HepG2 (cell line): ENCODE measurements around the gene GJC2. TPM values are rescaled to one million over a fixed set of nuclear protein-coding genes. Genes with fewer than 3 reads are reported as not detected.

Experiments
- EP300 ChIP-seq, 3 experiments: sonication (generic) in 1 of 3; formaldehyde crosslinking in 1 of 3; IDR thresholded peaks; 2 replicates each; pipeline versions ENCODE4 v1.5.1 to v1.6.1; 2011 to 2020; ENCODE audit warnings: low read depth in 2 of 3, low read length in 2 of 3, borderline replicate concordance in 1 of 3, improper control_type of control experiment in 1 of 3, mild to moderate bottlenecking in 1 of 3, missing genetic modification reagents in 1 of 3, moderate library complexity in 1 of 3
- HOXA7 ChIP-seq: sonication (generic); formaldehyde crosslinking; IDR thresholded peaks from 2 replicates; pipeline ENCODE4 v1.8.1; 2022; ENCODE audit warnings: mild to moderate bottlenecking, missing genetic modification reagents, moderate library complexity
- IRF2 ChIP-seq: IDR thresholded peaks from 2 replicates; pipeline ENCODE4 v1.6.1; 2018; ENCODE audit warnings: missing genetic modification reagents, missing compliant biosample characterization
- KDM5A ChIP-seq: fragments of 200-600 bp; sonication (generic); IDR thresholded peaks from 2 replicates; pipeline ENCODE4 v1.7.0; 2018; ENCODE audit warnings: antibody characterized with exemption, mild to moderate bottlenecking, low read length, borderline replicate concordance
- KDM6A ChIP-seq: IDR thresholded peaks from 2 replicates; pipeline ENCODE4 v1.6.1; 2016; ENCODE audit warnings: low read depth
- MATR3 ChIP-seq: sonication (generic); formaldehyde crosslinking; IDR thresholded peaks from 2 replicates; pipeline ENCODE4 v1.4.0; 2020; ENCODE audit warnings: missing genetic modification reagents
- MYNN ChIP-seq: sonication (generic); formaldehyde crosslinking; IDR thresholded peaks from 2 replicates; pipeline ENCODE4 v1.4.0; 2020; ENCODE audit warnings: mild to moderate bottlenecking, low read depth, missing genetic modification reagents
- NFIC ChIP-seq: IDR thresholded peaks from 2 replicates; pipeline ENCODE4 v1.6.1; 2012; ENCODE audit warnings: mild to moderate bottlenecking, low read length, inconsistent platforms
- PHB2 ChIP-seq: fragments of 450-650 bp; IDR thresholded peaks from 2 replicates; pipeline ENCODE4 v1.6.1; 2018; ENCODE audit not compliant: partially characterized antibody
- PHF5A ChIP-seq: IDR thresholded peaks from one replicate; pipeline ENCODE4 v1.6.1; 2018; ENCODE audit warnings: low read depth, missing genetic modification reagents; ENCODE audit not compliant: unreplicated experiment
- PHF8 ChIP-seq: sonication (generic); formaldehyde crosslinking; IDR thresholded peaks from 2 replicates; pipeline ENCODE4 v1.5.0; 2020; ENCODE audit warnings: missing genetic modification reagents
- RNF2 ChIP-seq: fragments of 450-650 bp; conservative IDR thresholded peaks from 2 replicates; pipeline ENCODE4 v1.6.1; 2016; ENCODE audit warnings: low read depth
- RORA ChIP-seq: sonication (generic); formaldehyde crosslinking; IDR thresholded peaks from 2 replicates; pipeline ENCODE4 v1.5.0; 2020; ENCODE audit warnings: mild to moderate bottlenecking, missing genetic modification reagents, moderate library complexity
- RXRA ChIP-seq: sonication (generic); formaldehyde crosslinking; IDR thresholded peaks from 2 replicates; pipeline ENCODE4 v1.5.1; 2020; ENCODE audit warnings: missing genetic modification reagents
- SNAI1 ChIP-seq: sonication (generic); formaldehyde crosslinking; IDR thresholded peaks from 2 replicates; pipeline ENCODE4 v1.5.0; 2020; ENCODE audit warnings: mild to moderate bottlenecking, missing genetic modification reagents, borderline replicate concordance
- SP2 ChIP-seq: sonication (generic); formaldehyde crosslinking; IDR thresholded peaks from 2 replicates; pipeline ENCODE4 v1.5.1; 2020; ENCODE audit warnings: mild to moderate bottlenecking, missing genetic modification reagents
- SRSF1 ChIP-seq: fragments of 200-400 bp; formaldehyde crosslinking; optimal IDR thresholded peaks from 2 replicates; pipeline ENCODE3; 2017; ENCODE audit warnings: mild to moderate bottlenecking, low read depth, low read length, moderate library complexity
- TARDBP ChIP-seq: sonication (generic); formaldehyde crosslinking; IDR thresholded peaks from 2 replicates; pipeline ENCODE4 v1.8.0; 2022; ENCODE audit warnings: mild to moderate bottlenecking, missing genetic modification reagents
- TCF7 ChIP-seq: sonication (generic); IDR thresholded peaks from 2 replicates; pipeline ENCODE4 v1.6.1; 2016; ENCODE audit warnings: antibody characterized with exemption, low read depth
- TOE1 ChIP-seq: sonication (generic); formaldehyde crosslinking; IDR thresholded peaks from 2 replicates; pipeline ENCODE4 v1.4.0; 2020; ENCODE audit warnings: mild to moderate bottlenecking, missing genetic modification reagents
- TP53 ChIP-seq: sonication (generic); formaldehyde crosslinking; conservative IDR thresholded peaks from 2 replicates; pipeline ENCODE4 v1.4.0; 2020; ENCODE audit warnings: missing genetic modification reagents
- TRIM24 ChIP-seq: sonication (generic); formaldehyde crosslinking; IDR thresholded peaks from 2 replicates; pipeline ENCODE4 v1.8.0; 2022; ENCODE audit warnings: mild to moderate bottlenecking, missing genetic modification reagents
- ZFP62 ChIP-seq: sonication (generic); formaldehyde crosslinking; IDR thresholded peaks from 2 replicates; pipeline ENCODE4 v1.4.0; 2020; ENCODE audit warnings: missing genetic modification reagents
- ZNF180 ChIP-seq: sonication (generic); formaldehyde crosslinking; IDR thresholded peaks from 2 replicates; pipeline ENCODE4 v1.4.0; 2020; ENCODE audit warnings: low read depth, missing genetic modification reagents, borderline replicate concordance
- ZNF547 ChIP-seq: sonication (generic); formaldehyde crosslinking; IDR thresholded peaks from 2 replicates; pipeline ENCODE4 v1.5.1; 2020; ENCODE audit warnings: mild to moderate bottlenecking, missing genetic modification reagents
- ZNF644 ChIP-seq: IDR thresholded peaks from 2 replicates; pipeline ENCODE4 v1.6.1; 2016; ENCODE audit warnings: low read depth
- ZNF652 ChIP-seq: IDR thresholded peaks from 2 replicates; pipeline ENCODE4 v1.6.1; 2016; ENCODE audit warnings: low read depth, borderline replicate concordance
- ZNF724P ChIP-seq: sonication (generic); formaldehyde crosslinking; IDR thresholded peaks from 2 replicates; pipeline ENCODE4 v1.8.0; 2022; ENCODE audit warnings: missing genetic modification reagents, borderline replicate concordance
- ZZZ3 ChIP-seq: sonication (generic); formaldehyde crosslinking; IDR thresholded peaks from 2 replicates; pipeline ENCODE4 v1.4.0; 2020; ENCODE audit warnings: missing genetic modification reagents, mild to moderate bottlenecking, borderline replicate concordance
- polyA plus RNA-seq, 8 experiments: library from polyadenylated mRNA; depleted of rRNA in 3 of 8; stranded (reverse) in 7 of 8; unstranded in 1 of 8; fragments of >200 nt; fragmentation: Illumina TruSeq in 4 of 8; extraction: Trizol in 4 of 8; gene quantifications; 2 replicates each; pipeline versions ENCODE4 v1.2.1 to v1.2.3, GENCODE V29; 2011 to 2016; ENCODE audit warnings: low read depth in 4 of 8, missing spikeins in 1 of 8, mixed read lengths in 1 of 8; ENCODE audit not compliant: insufficient read depth in 1 of 8
- total RNA-seq, 5 experiments: library from RNA; depleted of rRNA; stranded (reverse); fragments of >200 nt; fragmentation: Illumina TruSeq; extraction: Trizol; gene quantifications; 2 replicates each; pipeline ENCODE4 v1.2.3, GENCODE V29; 2016; ENCODE audit warnings: low read depth in 1 of 5
- TF ChIP-seq, protein P1 (sequence below): sonication (generic); formaldehyde crosslinking; IDR thresholded peaks from 2 replicates; pipeline ENCODE4 v1.8.1; 2023; ENCODE audit warnings: missing genetic modification reagents, mild to moderate bottlenecking, borderline replicate concordance

GJC2 gene
- total and polyA plus RNA-seq, 2 of the 13 experiments (the other 11 are each of a cell fraction or from before 2014, with no cell fraction given), result 1.6 to 3.8 TPM

DNA sequence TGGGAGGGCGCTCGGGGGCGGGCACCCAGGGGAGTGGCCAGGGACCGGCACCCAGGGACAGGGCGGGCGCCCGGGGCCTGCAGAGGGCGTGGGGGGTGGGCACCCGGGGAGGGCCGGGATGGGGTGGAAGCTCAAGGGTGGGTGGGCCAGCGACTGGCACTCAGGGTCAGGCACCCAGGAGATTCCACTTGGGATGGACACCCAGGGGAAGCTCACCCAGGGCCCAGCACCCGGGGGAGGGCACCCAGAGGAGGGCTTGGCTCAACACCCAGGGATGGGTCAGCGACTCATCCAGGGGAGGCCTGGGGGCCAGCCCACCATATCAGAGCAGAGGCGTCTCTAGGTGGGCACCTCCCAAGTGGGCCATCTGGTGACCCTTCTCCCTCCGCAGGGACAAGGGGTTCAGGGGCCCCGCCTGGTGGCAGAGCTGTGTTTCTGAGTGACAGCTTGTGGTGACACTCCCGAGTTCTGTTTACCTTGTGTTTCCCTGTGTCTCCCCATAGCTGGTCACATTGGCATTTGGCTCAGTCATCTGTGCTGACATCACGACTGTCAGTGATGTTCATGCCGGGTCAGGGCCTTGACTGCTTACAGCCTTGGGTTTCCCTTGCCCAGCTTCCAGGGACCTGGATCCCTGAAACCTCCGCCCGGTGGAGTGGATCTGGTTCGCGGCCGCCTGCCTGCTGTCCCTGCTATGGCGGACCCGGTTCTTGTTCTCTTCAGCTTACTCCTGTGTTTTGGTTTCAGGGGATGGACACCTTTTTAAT lies 16.6 kb downstream of the GJC2 start (continued):
- no peak for TF ChIP-seq TRIM24
- TF ChIP-seq EP300 (IDR thresholded peaks at IDR 0.05; ENCODE audit: low read depth in 2 of 2, low read length in 2 of 2), result no peak
- no peak for TF ChIP-seq EP300 (CRISPR knock-in tag; IDR thresholded peaks at IDR 0.05; ENCODE audit: borderline replicate concordance)
- no peak for TF ChIP-seq ZNF724P
- TF ChIP-seq KDM5A, result no peak
- no peak for TF ChIP-seq MATR3 (CRISPR knock-in tag)
- TF ChIP-seq TP53 (CRISPR knock-in tag), result no peak
- TF ChIP-seq, protein P1, sequence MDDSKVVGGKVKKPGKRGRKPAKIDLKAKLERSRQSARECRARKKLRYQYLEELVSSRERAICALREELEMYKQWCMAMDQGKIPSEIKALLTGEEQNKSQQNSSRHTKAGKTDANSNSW (CRISPR knock-in tag), result no peak
- no peak for TF ChIP-seq ZNF547 (CRISPR knock-in tag)
- TF ChIP-seq PHF8 (CRISPR knock-in tag), result no peak; the same call in 1 of the 2 replicates
- TF ChIP-seq SNAI1 (CRISPR knock-in tag), result no peak
- no peak for TF ChIP-seq MYNN
- no peak for TF ChIP-seq RORA (CRISPR knock-in tag)
- TF ChIP-seq RNF2, result no peak
- TF ChIP-seq ZNF644 (CRISPR knock-in tag), result no peak
- no peak for TF ChIP-seq ZFP62 (CRISPR knock-in tag)
- no peak for TF ChIP-seq ZNF180 (CRISPR knock-in tag)
- no peak for TF ChIP-seq PHB2
- TF ChIP-seq ZZZ3, result no peak
- no peak for TF ChIP-seq HOXA7 (CRISPR knock-in tag)
- TF ChIP-seq SRSF1, result peak; percentile 69
- TF ChIP-seq ZNF652, result no peak
- TF ChIP-seq TARDBP (CRISPR knock-in tag), result no peak
- no peak for TF ChIP-seq TCF7
- TF ChIP-seq TOE1 (CRISPR knock-in tag), result no peak
- TF ChIP-seq IRF2 (CRISPR knock-in tag), result no peak
- no peak for TF ChIP-seq PHF5A (CRISPR knock-in tag)
- TF ChIP-seq NFIC, result no peak
- TF ChIP-seq RXRA (CRISPR knock-in tag), result peak; percentile 50; the same call in 1 of the 2 replicates
- no peak for TF ChIP-seq KDM6A (CRISPR knock-in tag)
- TF ChIP-seq SP2 (CRISPR knock-in tag), result no peak
